ENCODE results near the gene DOK6. TPM values are rescaled to one million over a fixed set of nuclear protein-coding genes. Genes with fewer than 3 reads are reported as not detected.

The DOK6 gene
- total and polyA plus RNA-seq, 11 donors = 0.46 to 9.7 (median 2.9) TPM

DNA sequence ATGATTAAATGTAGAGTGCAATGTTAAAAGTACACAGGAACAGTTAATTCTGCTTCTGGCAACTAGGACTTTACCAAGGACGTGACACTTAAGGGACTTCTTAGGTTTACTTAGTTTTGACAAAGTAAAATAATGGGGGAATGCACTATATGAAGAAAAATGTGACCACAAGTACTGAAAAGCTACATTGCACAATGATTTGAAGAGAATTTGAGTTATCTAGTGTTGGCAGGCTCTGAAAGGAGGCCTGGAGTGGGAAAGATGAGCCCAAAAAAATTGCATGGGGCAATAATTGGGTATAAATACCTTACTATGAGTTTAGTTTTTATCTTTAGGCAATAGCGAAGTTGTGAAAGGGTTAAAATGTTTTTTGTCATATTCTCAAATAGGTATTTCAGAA lies 173.7 kb downstream of the DOK6 start:
- H3K36me3 ChIP-seq = no peaks in the 10 kb centered on the region
- H3K27ac ChIP-seq = no peak overlapping the region
- intact Hi-C loops (cut with DNase I) = no loop called here
- H3K9me3 ChIP-seq = peaks cover 0 to 2% (median 0%) of the 10 kb centered on the region in 12 donors
- ATAC-seq (no peak), DNase-seq (no peak)
- H3K4me3 ChIP-seq = no peak overlapping the region
- H3K4me1 ChIP-seq = no peaks in the 10 kb centered on the region
- WGBS, 4 donors = 82 to 92% (median 91%) methylated on average over 2 of the region's 2 CpGs
- H3K27me3 ChIP-seq = no peaks in the 10 kb centered on the region
- TF ChIP-seq, protein P1, sequence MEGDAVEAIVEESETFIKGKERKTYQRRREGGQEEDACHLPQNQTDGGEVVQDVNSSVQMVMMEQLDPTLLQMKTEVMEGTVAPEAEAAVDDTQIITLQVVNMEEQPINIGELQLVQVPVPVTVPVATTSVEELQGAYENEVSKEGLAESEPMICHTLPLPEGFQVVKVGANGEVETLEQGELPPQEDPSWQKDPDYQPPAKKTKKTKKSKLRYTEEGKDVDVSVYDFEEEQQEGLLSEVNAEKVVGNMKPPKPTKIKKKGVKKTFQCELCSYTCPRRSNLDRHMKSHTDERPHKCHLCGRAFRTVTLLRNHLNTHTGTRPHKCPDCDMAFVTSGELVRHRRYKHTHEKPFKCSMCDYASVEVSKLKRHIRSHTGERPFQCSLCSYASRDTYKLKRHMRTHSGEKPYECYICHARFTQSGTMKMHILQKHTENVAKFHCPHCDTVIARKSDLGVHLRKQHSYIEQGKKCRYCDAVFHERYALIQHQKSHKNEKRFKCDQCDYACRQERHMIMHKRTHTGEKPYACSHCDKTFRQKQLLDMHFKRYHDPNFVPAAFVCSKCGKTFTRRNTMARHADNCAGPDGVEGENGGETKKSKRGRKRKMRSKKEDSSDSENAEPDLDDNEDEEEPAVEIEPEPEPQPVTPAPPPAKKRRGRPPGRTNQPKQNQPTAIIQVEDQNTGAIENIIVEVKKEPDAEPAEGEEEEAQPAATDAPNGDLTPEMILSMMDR (IDR thresholded peaks at IDR 0.05) = no peak
- TF ChIP-seq POLR2A (IDR thresholded peaks at IDR 0.05) = no peak

DNA sequence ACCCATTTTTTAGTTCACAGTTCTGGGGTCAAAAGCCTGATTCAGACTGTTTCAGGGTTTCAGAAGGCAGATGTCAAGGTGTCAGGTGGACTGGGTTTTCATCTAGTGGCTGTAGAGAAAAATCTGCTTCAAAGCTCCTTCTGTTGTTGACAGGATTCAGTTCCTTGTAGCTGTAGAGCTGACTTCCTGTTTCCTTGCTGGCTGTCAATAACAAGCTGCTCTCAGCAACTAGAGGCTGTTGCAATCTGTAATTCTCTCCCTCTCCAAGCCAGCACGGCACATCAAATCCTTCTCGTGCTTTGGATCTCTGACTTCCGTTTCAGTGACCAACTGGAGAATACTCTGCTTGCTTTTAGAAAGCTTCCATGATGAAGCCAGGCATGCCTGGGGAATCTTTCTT lies 179.4 kb downstream of the DOK6 start:
- WGBS, 4 donors = 33 to 52% (median 42%) methylated on average over 3 of the region's 3 CpGs

DNA sequence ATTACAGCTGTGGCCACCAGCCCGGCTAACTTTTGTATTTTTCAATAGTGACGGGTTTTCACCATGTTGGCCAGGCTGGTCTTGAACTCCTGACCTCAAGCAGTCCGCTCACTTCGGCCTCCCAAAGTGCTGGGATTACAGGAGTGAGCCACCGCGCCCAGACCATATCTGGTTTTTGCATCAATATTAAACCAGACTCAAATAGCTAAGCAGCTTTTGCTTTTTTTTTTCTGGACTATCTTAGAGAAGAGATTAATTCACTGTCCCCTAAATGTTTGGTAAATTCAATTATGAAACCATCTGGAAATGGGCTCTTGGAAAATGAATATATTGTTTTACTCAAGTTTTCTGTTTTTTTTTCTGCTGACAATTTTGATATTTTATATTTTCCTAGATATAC lies 183.7 kb downstream of the DOK6 start:
- intact Hi-C loops (cut with DNase I) = no loop called here
- Histone ChIP-seq H3K36me3 (no peaks in the 10 kb centered on the region), H3K27me3 (no peaks in the 10 kb centered on the region), H3K4me1 (no peaks in the 10 kb centered on the region), H3K9me3 (no peaks in the 10 kb centered on the region), H3K4me3 (no peak overlapping the region), H3K27ac (no peak overlapping the region)
- DNase-seq (no peak), ATAC-seq (no peak)
- TF ChIP-seq, protein P1 (IDR thresholded peaks at IDR 0.05) = no peak
- TF ChIP-seq POLR2A (IDR thresholded peaks at IDR 0.05) = no peak
- WGBS, 4 donors = 88 to 96% (median 93%) methylated on average over 6 of the region's 6 CpGs

More for the DNA sequence above, 179.4 kb downstream of the DOK6 start:
- intact Hi-C loops (cut with DNase I) = no loop called here
- H3K4me1 ChIP-seq = no peaks in the 10 kb centered on the region
- H3K9me3 ChIP-seq = no peaks in the 10 kb centered on the region
- no peak for ATAC-seq
- H3K4me3 ChIP-seq = no peak overlapping the region
- H3K27ac ChIP-seq = no peak overlapping the region
- TF ChIP-seq, protein P1 (IDR thresholded peaks at IDR 0.05) = no peak
- TF ChIP-seq POLR2A (IDR thresholded peaks at IDR 0.05) = no peak
- no peaks in the 10 kb centered on the region for H3K36me3 ChIP-seq
- no peak for DNase-seq
- H3K27me3 ChIP-seq = no peaks in the 10 kb centered on the region

DNA sequence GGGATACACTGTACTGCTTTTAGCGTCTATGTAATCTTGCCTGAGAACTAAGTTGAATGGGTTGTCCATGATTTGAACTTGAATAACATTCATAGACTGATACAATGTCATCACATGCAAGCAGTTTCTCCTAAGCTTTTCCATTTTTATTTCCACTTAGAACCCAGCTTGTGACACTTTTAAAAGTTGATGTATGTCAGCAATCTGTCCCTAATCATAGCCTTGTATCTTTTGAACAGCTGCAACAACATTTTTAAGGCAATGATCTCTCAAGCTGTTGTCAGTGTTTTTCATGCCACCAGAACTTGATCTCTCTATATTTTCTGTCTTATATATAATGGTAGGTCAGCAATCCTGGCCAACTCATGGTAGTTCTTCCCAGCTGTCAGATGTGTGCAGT lies 185.0 kb downstream of the DOK6 start:
- no peaks in the 10 kb centered on the region for H3K36me3 ChIP-seq
- TF ChIP-seq POLR2A (IDR thresholded peaks at IDR 0.05) = no peak
- TF ChIP-seq, protein P1 (IDR thresholded peaks at IDR 0.05) = no peak
- H3K27me3 ChIP-seq = no peaks in the 10 kb centered on the region
- no peaks in the 10 kb centered on the region for H3K9me3 ChIP-seq
- WGBS, 4 donors = 46 to 66% (median 54%) methylated on average over 1 of the region's 1 CpG
- no peak for ATAC-seq
- no peak overlapping the region for H3K4me3 ChIP-seq
- intact Hi-C loops (cut with DNase I) = no loop called here
- H3K4me1 ChIP-seq = no peaks in the 10 kb centered on the region
- H3K27ac ChIP-seq = no peak overlapping the region
- no peak for DNase-seq
